Measurements from ENCODE around the gene MLLT6.
"Not testable (repeated sequence)": the region's sequence is repeated elsewhere in the genome, so short reads cannot be mapped to it uniquely, and the experiment has no call there.

Gene MLLT6

GRCh38 chr17:38707678-38708351 lies 2.7 kb downstream of the MLLT6 start:
- no peak for DNase-seq (ENCODE audit: low spot score)

GRCh38 chr17:38709104-38709820 lies 4.2 kb downstream of the MLLT6 start:
- no peak for DNase-seq (ENCODE audit: low spot score)

GRCh38 chr17:38709864-38710603 lies 5.0 kb downstream of the MLLT6 start:
- no peak for DNase-seq (ENCODE audit: low spot score)

- no peak for DNase-seq (ENCODE audit: low spot score)
Observed at GRCh38 chr17:38710604-38710962, 5.5 kb downstream of the MLLT6 start.

GRCh38 chr17:38710985-38711384 lies 5.9 kb downstream of the MLLT6 start:
- no peak for DNase-seq (ENCODE audit: low spot score)

GRCh38 chr17:38711792-38712571 lies 6.9 kb downstream of the MLLT6 start:
- DNase-seq (ENCODE audit: low spot score), result no peak

- DNase-seq (ENCODE audit: low spot score), result no peak
Observed at GRCh38 chr17:38712593-38712992, 7.5 kb downstream of the MLLT6 start.

GRCh38 chr17:38713456-38714075 lies 8.5 kb downstream of the MLLT6 start:
- no peak for DNase-seq (ENCODE audit: low spot score)

- DNase-seq (ENCODE audit: low spot score), result no peak
Observed at GRCh38 chr17:38715216-38715943, 10.3 kb downstream of the MLLT6 start.

GRCh38 chr17:38716368-38717005 lies 11.4 kb downstream of the MLLT6 start:
- no peak for DNase-seq (ENCODE audit: low spot score)

- no peak for DNase-seq (ENCODE audit: low spot score)
Observed at GRCh38 chr17:38717139-38717745, 12.2 kb downstream of the MLLT6 start.

GRCh38 chr17:38719289-38719942 lies 14.3 kb downstream of the MLLT6 start:
- DNase-seq (ENCODE audit: low spot score), result no peak

- no peak for DNase-seq (ENCODE audit: low spot score)
Observed at GRCh38 chr17:38719943-38720641, 15.0 kb downstream of the MLLT6 start.

GRCh38 chr17:38720941-38721340 lies 15.9 kb downstream of the MLLT6 start:
- no peak for DNase-seq (ENCODE audit: low spot score)

- no peak for DNase-seq (ENCODE audit: low spot score)
Observed at GRCh38 chr17:38721802-38722201, 16.7 kb downstream of the MLLT6 start.

GRCh38 chr17:38724337-38724988 lies 19.4 kb downstream of the MLLT6 start:
- no peak for DNase-seq (ENCODE audit: low spot score)

GRCh38 chr17:38725066-38725465 lies 20.0 kb downstream of the MLLT6 start:
- no peak for DNase-seq (ENCODE audit: low spot score)

GRCh38 chr17:38726145-38726544 lies 21.1 kb downstream of the MLLT6 start:
- not testable (repeated sequence) for DNase-seq (ENCODE audit: low spot score)

GRCh38 chr17:38727736-38728135 lies 22.7 kb downstream of the MLLT6 start:
- DNase-seq (ENCODE audit: low spot score), result no peak

Data from AG20443 (cell line).